GM21447 (cell line): ENCODE results near the gene ALOX15.
A peak's percentile ranks its signal among the peaks of the same experiment; 100 is the strongest.
"Not testable (repeated sequence)": the region's sequence is repeated elsewhere in the genome, so short reads cannot be mapped to it uniquely, and the experiment has no call there.

Source experiments
- ATAC-seq: cut with Tn5 transposase; IDR thresholded peaks from one replicate; pipeline ENCODE4 v1.9.1; 2021; ENCODE audit not compliant: unreplicated experiment

The ALOX15 gene

GRCh38 chr17:4655933-4656332 lies 14.5 kb upstream of the ALOX15 start:
- ATAC-seq, result not testable (repeated sequence)

- no peak for ATAC-seq
Measured at GRCh38 chr17:4652997-4653396, 11.5 kb upstream of the ALOX15 start.

- no peak for ATAC-seq
Measured at GRCh38 chr17:4648741-4649140, 7.3 kb upstream of the ALOX15 start.

GRCh38 chr17:4645642-4646041 lies 4.2 kb upstream of the ALOX15 start:
- no peak for ATAC-seq

- no peak for ATAC-seq
Measured at GRCh38 chr17:4643676-4644075, 2.2 kb upstream of the ALOX15 start.

- no peak for ATAC-seq
Measured at GRCh38 chr17:4642286-4642685, 808 bp upstream of the ALOX15 start.

- not testable (repeated sequence) for ATAC-seq
Measured at GRCh38 chr17:4640569-4641188, 799 bp downstream of the ALOX15 start.

- not testable (repeated sequence) for ATAC-seq
Measured at GRCh38 chr17:4639301-4640059, 2.0 kb downstream of the ALOX15 start.

GRCh38 chr17:4638766-4639165 lies 2.7 kb downstream of the ALOX15 start:
- not testable (repeated sequence) for ATAC-seq

GRCh38 chr17:4636474-4637100 lies 4.9 kb downstream of the ALOX15 start:
- ATAC-seq, result no peak

GRCh38 chr17:4635823-4636375 lies 5.6 kb downstream of the ALOX15 start:
- peak; percentile 57 for ATAC-seq

- no peak for ATAC-seq
Measured at GRCh38 chr17:4634976-4635375, 6.5 kb downstream of the ALOX15 start.

GRCh38 chr17:4633643-4634042 lies 7.8 kb downstream of the ALOX15 start:
- no peak for ATAC-seq

GRCh38 chr17:4632581-4632920 lies 8.9 kb downstream of the ALOX15 start:
- no peak for ATAC-seq

GRCh38 chr17:4631836-4632580 lies 9.5 kb downstream of the ALOX15 start:
- no peak for ATAC-seq

GRCh38 chr17:4631431-4631830 lies 10.0 kb downstream of the ALOX15 start:
- ATAC-seq, result no peak

GRCh38 chr17:4626734-4627256 lies 14.7 kb downstream of the ALOX15 start:
- ATAC-seq, result no peak

GRCh38 chr17:4625181-4625617 lies 16.3 kb downstream of the ALOX15 start:
- no peak for ATAC-seq

- not testable (repeated sequence) for ATAC-seq
Measured at GRCh38 chr17:4624451-4624911, 17.0 kb downstream of the ALOX15 start.

GRCh38 chr17:4623249-4623648 lies 18.2 kb downstream of the ALOX15 start:
- ATAC-seq, result no peak

- ATAC-seq, result no peak
Measured at GRCh38 chr17:4622375-4622774, 19.1 kb downstream of the ALOX15 start.
